Fibroblast of villous mesenchyme (primary cell): ENCODE measurements around the gene SHBG. TPM values are rescaled to one million over a fixed set of nuclear protein-coding genes. Genes with fewer than 3 reads are reported as not detected.

ENCODE experiments used
- DNase-seq: peaks from one replicate; pipeline ENCODE4 v3.0.0-alpha.2; 2010; ENCODE audit warnings: low read depth
- H3K4me3 ChIP-seq: 2 replicates; pipeline ENCODE4 v1.5.1; 2011; ENCODE audit warnings: low read depth, mild to moderate bottlenecking, low read length
- CTCF ChIP-seq: IDR thresholded peaks from 2 replicates; pipeline ENCODE4 v1.5.1; 2012; ENCODE audit warnings: low read depth, mild to moderate bottlenecking, low read length; ENCODE audit not compliant: insufficient read depth
- total RNA-seq: library from RNA; depleted of rRNA; stranded (reverse); fragments of >200 nt; gene quantifications from 2 replicates; pipeline ENCODE4 v1.2.3, GENCODE V29; 2012

Gene SHBG
- 0.64 and 0.86 TPM in 2 replicates for total RNA-seq

- DNase-seq, result no peak
- no peak within 1 kb of the TSS for H3K4me3 ChIP-seq
- no peak for TF ChIP-seq CTCF
Observed at GRCh38 chr17:7629939-7630571, at the start of gene SHBG. Gene SHBG, plus strand, starts transcription at chr17:7630135. Its CDS starts 38 bp downstream, at chr17:7630173.

GRCh38 chr17:7580604-7581575, 49.0 kb upstream of the SHBG start:
- no peak overlapping the region for H3K4me3 ChIP-seq
- DNase-seq, result no peak
- TF ChIP-seq CTCF, result no peak

- peak overlapping the region; percentile 92 for H3K4me3 ChIP-seq
- DNase-seq, result no peak
- no peak for TF ChIP-seq CTCF
Observed at GRCh38 chr17:7582396-7583252, 47.3 kb upstream of the SHBG start.

GRCh38 chr17:7583253-7584109, 46.5 kb upstream of the SHBG start, which contains the start of gene MPDU1:
Gene MPDU1, plus strand, starts transcription at chr17:7583852. Its CDS starts 11 bp downstream, at chr17:7583863.
- no peak for TF ChIP-seq CTCF
- DNase-seq, result peak; percentile 98
- H3K4me3 ChIP-seq, result peak within 1 kb of the TSS; percentile 92

- no peak for TF ChIP-seq CTCF
- no peak overlapping the region for H3K4me3 ChIP-seq
- DNase-seq, result no peak
Observed at GRCh38 chr17:7586673-7587419, 43.1 kb upstream of the SHBG start.
